ENCODE data around the gene DDX5. TPM values are rescaled to one million over a fixed set of nuclear protein-coding genes. Genes with fewer than 3 reads are reported as not detected.
"Not testable (repeated sequence)": the region's sequence is repeated elsewhere in the genome, so short reads cannot be mapped to it uniquely, and the experiment has no call there.

DDX5 gene
- total and polyA plus RNA-seq, 4 donors = 426 to 730 (median 528) TPM

- H3K36me3 ChIP-seq (ENCODE audit: control insufficient read depth in 4 of 4, insufficient read depth in 4 of 4, low read length in 4 of 4) = peaks cover 0 to 6% (median 0%) of the 10 kb centered on the region in 4 donors
- H3K4me1 ChIP-seq (ENCODE audit: control insufficient read depth in 5 of 5, insufficient read depth in 5 of 5, low read length in 5 of 5) = no peaks in the 10 kb centered on the region
- no peaks in the 10 kb centered on the region for H3K27me3 ChIP-seq (ENCODE audit: control insufficient read depth in 3 of 3, insufficient read depth in 3 of 3, low read length in 2 of 3)
- no peak overlapping the region for H3K9ac ChIP-seq (ENCODE audit: insufficient read depth in 1 of 2, low read length in 2 of 2)
- H3K4me3 ChIP-seq = no peak overlapping the region
- 75 to 87% methylated on average over 9 of the region's 9 CpGs for WGBS, 2 donors
- ATAC-seq (ENCODE audit: insufficient read depth, low FRiP score) (no peak), DNase-seq (no peak)
- TF ChIP-seq, protein P1, sequence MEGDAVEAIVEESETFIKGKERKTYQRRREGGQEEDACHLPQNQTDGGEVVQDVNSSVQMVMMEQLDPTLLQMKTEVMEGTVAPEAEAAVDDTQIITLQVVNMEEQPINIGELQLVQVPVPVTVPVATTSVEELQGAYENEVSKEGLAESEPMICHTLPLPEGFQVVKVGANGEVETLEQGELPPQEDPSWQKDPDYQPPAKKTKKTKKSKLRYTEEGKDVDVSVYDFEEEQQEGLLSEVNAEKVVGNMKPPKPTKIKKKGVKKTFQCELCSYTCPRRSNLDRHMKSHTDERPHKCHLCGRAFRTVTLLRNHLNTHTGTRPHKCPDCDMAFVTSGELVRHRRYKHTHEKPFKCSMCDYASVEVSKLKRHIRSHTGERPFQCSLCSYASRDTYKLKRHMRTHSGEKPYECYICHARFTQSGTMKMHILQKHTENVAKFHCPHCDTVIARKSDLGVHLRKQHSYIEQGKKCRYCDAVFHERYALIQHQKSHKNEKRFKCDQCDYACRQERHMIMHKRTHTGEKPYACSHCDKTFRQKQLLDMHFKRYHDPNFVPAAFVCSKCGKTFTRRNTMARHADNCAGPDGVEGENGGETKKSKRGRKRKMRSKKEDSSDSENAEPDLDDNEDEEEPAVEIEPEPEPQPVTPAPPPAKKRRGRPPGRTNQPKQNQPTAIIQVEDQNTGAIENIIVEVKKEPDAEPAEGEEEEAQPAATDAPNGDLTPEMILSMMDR (IDR thresholded peaks at IDR 0.05; ENCODE audit: control extremely low read depth, extremely low read depth) = no peak
- peaks cover 0 to 2% (median 0%) of the 10 kb centered on the region in 4 donors for H3K9me3 ChIP-seq (ENCODE audit: control insufficient read depth in 4 of 4, insufficient read depth in 3 of 4, low read length in 3 of 4)
- no peak overlapping the region for H3K27ac ChIP-seq (ENCODE audit: low read depth in 1 of 2, low read length in 1 of 2)
Observed at GRCh38 chr17:64466019-64466735, 39.9 kb downstream of the DDX5 start.

GRCh38 chr17:64461788-64462187 lies 44.3 kb downstream of the DDX5 start:
- WGBS, 2 donors = 68 to 69% methylated on average over 6 of the region's 6 CpGs
- Histone ChIP-seq H3K4me3 (no peak overlapping the region), H3K27ac (ENCODE audit: low read depth in 1 of 2, low read length in 1 of 2) (no peak overlapping the region), H3K9ac (ENCODE audit: insufficient read depth in 1 of 2, low read length in 2 of 2) (no peak overlapping the region), H3K4me1 (ENCODE audit: control insufficient read depth in 5 of 5, insufficient read depth in 5 of 5, low read length in 5 of 5) (no peaks in the 10 kb centered on the region), H3K9me3 (ENCODE audit: control insufficient read depth in 4 of 4, insufficient read depth in 3 of 4, low read length in 3 of 4) (no peaks in the 10 kb centered on the region), H3K27me3 (ENCODE audit: control insufficient read depth in 3 of 3, insufficient read depth in 3 of 3, low read length in 2 of 3) (no peaks in the 10 kb centered on the region), H3K36me3 (ENCODE audit: control insufficient read depth in 4 of 4, insufficient read depth in 4 of 4, low read length in 4 of 4) (peaks cover 0 to 2% (median 0%) of the 10 kb centered on the region in 4 donors)
- TF ChIP-seq, protein P1 (IDR thresholded peaks at IDR 0.05; ENCODE audit: control extremely low read depth, extremely low read depth) = no peak
- DNase-seq = peak in 1 of 3 donors; percentile 6
- ATAC-seq (ENCODE audit: insufficient read depth, low FRiP score) = no peak

- H3K9ac ChIP-seq (ENCODE audit: insufficient read depth in 1 of 2, low read length in 2 of 2) = no peak overlapping the region
- no peaks in the 10 kb centered on the region for H3K9me3 ChIP-seq (ENCODE audit: control insufficient read depth in 4 of 4, insufficient read depth in 3 of 4, low read length in 3 of 4)
- WGBS, 2 donors = 76 to 82% methylated on average over 8 of the region's 8 CpGs
- H3K4me1 ChIP-seq (ENCODE audit: control insufficient read depth in 5 of 5, insufficient read depth in 5 of 5, low read length in 5 of 5) = no peaks in the 10 kb centered on the region
- DNase-seq = peak; percentile 27 to 71 (median 52)
- TF ChIP-seq, protein P1 (IDR thresholded peaks at IDR 0.05; ENCODE audit: control extremely low read depth, extremely low read depth) = no peak
- no peaks in the 10 kb centered on the region for H3K27me3 ChIP-seq (ENCODE audit: control insufficient read depth in 3 of 3, insufficient read depth in 3 of 3, low read length in 2 of 3)
- no peaks in the 10 kb centered on the region for H3K36me3 ChIP-seq (ENCODE audit: control insufficient read depth in 4 of 4, insufficient read depth in 4 of 4, low read length in 4 of 4)
- no peak overlapping the region for H3K27ac ChIP-seq (ENCODE audit: low read depth in 1 of 2, low read length in 1 of 2)
- ATAC-seq (ENCODE audit: insufficient read depth, low FRiP score) = no peak
- no peak overlapping the region for H3K4me3 ChIP-seq
Observed at GRCh38 chr17:64460955-64461354, 45.1 kb downstream of the DDX5 start.

DNA sequence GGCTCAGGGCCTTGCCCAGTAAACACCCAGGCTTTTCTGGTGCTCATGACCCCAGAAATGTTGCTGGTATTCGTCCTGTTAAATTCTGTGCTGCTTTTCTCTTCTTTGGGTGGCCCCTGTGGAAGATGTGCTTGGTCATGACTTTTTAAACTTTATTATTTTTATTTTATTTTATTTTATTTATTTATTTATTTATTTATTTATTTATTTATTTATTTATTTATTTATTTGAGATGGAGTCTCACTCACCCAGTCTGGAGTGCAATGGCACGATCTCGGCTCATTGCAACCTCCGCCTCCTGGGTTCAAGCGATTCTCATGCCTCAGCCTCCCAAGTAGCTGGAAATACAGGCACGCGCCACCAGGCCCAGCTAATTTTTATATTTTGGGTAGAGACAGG lies 46.3 kb downstream of the DDX5 start:
- not testable (repeated sequence) for H3K9me3 ChIP-seq (ENCODE audit: control insufficient read depth in 4 of 4, insufficient read depth in 3 of 4, low read length in 3 of 4); H3K36me3 ChIP-seq (ENCODE audit: control insufficient read depth in 4 of 4, insufficient read depth in 4 of 4, low read length in 4 of 4); DNase-seq; H3K27ac ChIP-seq (ENCODE audit: low read depth in 1 of 2, low read length in 1 of 2); H3K4me3 ChIP-seq; H3K27me3 ChIP-seq (ENCODE audit: control insufficient read depth in 3 of 3, insufficient read depth in 3 of 3, low read length in 2 of 3); H3K9ac ChIP-seq (ENCODE audit: insufficient read depth in 1 of 2, low read length in 2 of 2); ATAC-seq (ENCODE audit: insufficient read depth, low FRiP score); H3K4me1 ChIP-seq (ENCODE audit: control insufficient read depth in 5 of 5, insufficient read depth in 5 of 5, low read length in 5 of 5)
- WGBS, 2 donors = 98 to 99% methylated on average over 7 of the region's 7 CpGs

Measured in lung (tissue), 12 donors.